GM12878 (cell line): ENCODE measurements around the gene ACE. TPM values are rescaled to one million over a fixed set of nuclear protein-coding genes. Genes with fewer than 3 reads are reported as not detected.

Experiments
- ATAC-seq: fragments of 200-7000 bp; cut with Tn5 transposase; 3 replicates; pipeline ENCODE4 v1.9.1; 2020; ENCODE audit warnings: mild to moderate bottlenecking, moderate library complexity
- BruUV-seq: library from RNA; stranded (reverse); fragments of 400-500 nt; replicated peaks from 2 replicates; lab custom pipeline; 2021; lab: Mats Ljungman, UMichigan
- CTCF ChIA-PET: fragments of 300-600 bp; sonication (Branson Sonifier 250); formaldehyde crosslinking; extraction: SDS; loops from one replicate; lab custom pipeline; 2021; ENCODE audit warnings: inconsistent platforms; lab: Yijun Ruan, JAX
- POLR2A ChIA-PET: fragments of 350-600 bp; formaldehyde crosslinking; extraction: SDS; loops from one replicate; lab custom pipeline; 2021; ENCODE audit warnings: inconsistent platforms; lab: Charles Lee
- RAD21 ChIA-PET: fragments of 300-600 bp; sonication (Branson Sonifier 250); formaldehyde crosslinking; loops from one replicate; lab custom pipeline; 2023; ENCODE audit warnings: antibody characterized with exemption; ENCODE audit not compliant: unreplicated experiment; lab: Charles Lee
- SMC1A ChIA-PET: fragments of 300-600 bp; sonication (Branson Sonifier 250); formaldehyde crosslinking; loops from one replicate; lab custom pipeline; 2023; ENCODE audit not compliant: unreplicated experiment, uncharacterized antibody; lab: Charles Lee
- DNase-seq: peaks from one replicate; pipeline ENCODE4 v3.0.0-alpha.2; 2011; ENCODE audit warnings: low read depth, low spot score
- FAIRE-seq: peaks from 3 replicates; lab custom pipeline; 2011; peaks lifted over from hg19 to GRCh38; lab: Jason Lieb, UNC
- H2AFZ ChIP-seq: 2 replicates; pipeline ENCODE4 v1.6.0; 2011; ENCODE audit warnings: low read depth, low read length, control low read depth; ENCODE audit not compliant: control insufficient read depth
- H3K27ac ChIP-seq: 2 replicates; pipeline ENCODE4 v1.5.1; 2011; ENCODE audit warnings: control low read depth; ENCODE audit not compliant: control insufficient read depth, insufficient read depth
- H3K27me3 ChIP-seq, 2 experiments: replicated peaks in 1 of 2; 2 replicates each; pipeline versions ENCODE4 v1.6.0 to v1.6.1; 2011; ENCODE audit warnings: low read length in 1 of 2; ENCODE audit not compliant: control insufficient read depth in 2 of 2, insufficient read depth in 2 of 2
- H3K36me3 ChIP-seq, 2 experiments: 2 replicates each; pipeline ENCODE4 v1.5.1; 2011; ENCODE audit warnings: low read length in 1 of 2; ENCODE audit not compliant: control insufficient read depth in 2 of 2, insufficient read depth in 2 of 2
- H3K4me1 ChIP-seq: 2 replicates; pipeline ENCODE4 v1.6.1; 2011; ENCODE audit warnings: mild to moderate bottlenecking, low read length, moderate library complexity, mixed read lengths; ENCODE audit not compliant: control insufficient read depth, insufficient read depth
- H3K4me2 ChIP-seq: 2 replicates; pipeline ENCODE4 v1.6.0; 2011; ENCODE audit warnings: control low read depth; ENCODE audit not compliant: control insufficient read depth, insufficient read depth
- H3K4me3 ChIP-seq: fragments of 200-600 bp; sonication (generic); 2 replicates; pipeline ENCODE4 v1.5.1; 2016
- H3K79me2 ChIP-seq: 2 replicates; pipeline ENCODE4 v1.6.0; 2011; ENCODE audit warnings: low read length; ENCODE audit not compliant: control insufficient read depth, insufficient read depth
- H3K9ac ChIP-seq: 2 replicates; pipeline ENCODE4 v1.8.0; 2011; ENCODE audit warnings: low read length, control low read depth, mixed read lengths; ENCODE audit not compliant: control insufficient read depth, insufficient read depth
- H3K9me3 ChIP-seq: replicated peaks from 3 replicates; pipeline ENCODE4 v1.5.1; 2011; ENCODE audit warnings: mild to moderate bottlenecking, low read length; ENCODE audit not compliant: control insufficient read depth, insufficient read depth
- H4K20me1 ChIP-seq: 2 replicates; pipeline ENCODE4 v1.6.0; 2011; ENCODE audit not compliant: control insufficient read depth, insufficient read depth
- ATF3 ChIP-seq: IDR thresholded peaks from 2 replicates; pipeline ENCODE4 v1.6.1; 2011; ENCODE audit warnings: low read depth, mild to moderate bottlenecking, low read length, moderate library complexity, borderline replicate concordance; ENCODE audit errors: extremely low read depth
- CBFB ChIP-seq: IDR thresholded peaks from 2 replicates; pipeline ENCODE4 v1.6.1; 2016; ENCODE audit warnings: antibody characterized with exemption, low read depth
- CBX3 ChIP-seq: fragments of 200-600 bp; sonication (generic); IDR thresholded peaks from 2 replicates; pipeline ENCODE4 v1.6.1; 2016; ENCODE audit warnings: low read depth, borderline replicate concordance
- CEBPZ ChIP-seq: fragments of 150-350 bp; IDR thresholded peaks from 2 replicates; pipeline ENCODE4 v1.6.1; 2016; ENCODE audit warnings: low read depth, low read length
- CREB1 ChIP-seq: IDR thresholded peaks from 2 replicates; pipeline ENCODE4 v1.6.1; 2012; ENCODE audit warnings: low read depth, mild to moderate bottlenecking, inconsistent platforms
- CTCF ChIP-seq, 3 experiments: IDR thresholded peaks in 2 of 3; conservative IDR thresholded peaks in 1 of 3; 2 replicates each; pipeline ENCODE4 v1.5.1; 2011; ENCODE audit warnings: low read depth in 3 of 3, low read length in 3 of 3, mild to moderate bottlenecking in 3 of 3, control low read depth in 2 of 3, moderate library complexity in 2 of 3, inconsistent platforms in 1 of 3, mixed read lengths in 1 of 3; ENCODE audit not compliant: control insufficient read depth in 2 of 3, insufficient read depth in 1 of 3; ENCODE audit errors: extremely low read depth in 1 of 3
- EGR1 ChIP-seq, 2 experiments: IDR thresholded peaks; 1 replicate in 1 of 2; 2 replicates in 1 of 2; pipeline ENCODE4 v1.6.1; 2011 to 2012; ENCODE audit warnings: low read depth in 2 of 2, low read length in 2 of 2, borderline replicate concordance in 1 of 2, mild to moderate bottlenecking in 1 of 2, moderate library complexity in 1 of 2
- MTA2 ChIP-seq: fragments of 450-650 bp; IDR thresholded peaks from 2 replicates; pipeline ENCODE4 v1.6.1; 2016; ENCODE audit warnings: low read depth, mild to moderate bottlenecking, moderate library complexity
- MYB ChIP-seq: fragments of 150-350 bp; IDR thresholded peaks from 2 replicates; pipeline ENCODE4 v1.6.1; 2014; ENCODE audit warnings: mild to moderate bottlenecking, low read depth, low read length, borderline replicate concordance
- RCOR1 ChIP-seq: conservative IDR thresholded peaks from 2 replicates; pipeline ENCODE4 v1.6.1; 2012; ENCODE audit warnings: low read depth, low read length, improper control_type of control experiment
- TCF12 ChIP-seq: IDR thresholded peaks from 2 replicates; pipeline ENCODE4 v1.6.1; 2011; ENCODE audit warnings: low read depth, mild to moderate bottlenecking, low read length
- ZNF217 ChIP-seq: fragments of 450-650 bp; IDR thresholded peaks from 2 replicates; pipeline ENCODE4 v1.6.1; 2017; ENCODE audit warnings: antibody characterized with exemption, mild to moderate bottlenecking
- WGBS: methylation state at CpG from one replicate; pipeline ENCODE4 v1.1.6; 2016; ENCODE audit warnings: low lambda C conversion rate; ENCODE audit not compliant: insufficient replicate concordance, insufficient coverage; ENCODE audit errors: missing lambda C conversion rate; 5-methylcytosine and 5-hydroxymethylcytosine counted together
- in situ Hi-C: fragments of 300-500 bp; cut with MboI; formaldehyde crosslinking; loops from 9 replicates; pipeline ENCODE4 v1.14.3; 2018; ENCODE audit warnings: mixed read lengths
- intact Hi-C: fragments of 100-400 bp; cut with micrococcal nuclease; formaldehyde crosslinking; loops from one replicate; pipeline ENCODE4 v1.14.2; 2022; ENCODE audit not compliant: unreplicated experiment
- polyA plus RNA-seq, 11 experiments: library from polyadenylated mRNA; depleted of rRNA in 4 of 11; unstranded in 6 of 11; stranded (reverse) in 5 of 11; fragments of >200 nt; fragmentation: Nextera tagmentation in 4 of 11; fragmentation: Illumina TruSeq in 1 of 11; extraction: Ambion mirVana in 4 of 11; extraction: Trizol in 1 of 11; gene quantifications; 1 replicate in 1 of 11; 2 replicates in 10 of 11; pipeline versions ENCODE4 v1.2.1 to v1.2.3, GENCODE V29; 2011 to 2016; ENCODE audit warnings: inconsistent platforms in 2 of 11, missing spikeins in 2 of 11, low read depth in 1 of 11
- total RNA-seq, 4 experiments: library from RNA; depleted of rRNA in 3 of 4; stranded (reverse); fragments of >200 nt in 3 of 4; fragmentation: Illumina TruSeq in 1 of 4; extraction: Trizol in 1 of 4; gene quantifications; 2 replicates each; pipeline versions ENCODE4 v1.2.1 to v1.2.3, GENCODE V29; 2013 to 2021
- TF ChIP-seq, protein P1 (sequence below): fragments of 450-650 bp; IDR thresholded peaks from 2 replicates; pipeline ENCODE4 v1.6.1; 2016; ENCODE audit warnings: mild to moderate bottlenecking, moderate library complexity, borderline replicate concordance

ACE gene
- total and polyA plus RNA-seq, 10 of the 15 experiments (the other 5 are each of a cell fraction or from before 2014, with no cell fraction given), result 0.46 TPM; not detected in 9

DNA sequence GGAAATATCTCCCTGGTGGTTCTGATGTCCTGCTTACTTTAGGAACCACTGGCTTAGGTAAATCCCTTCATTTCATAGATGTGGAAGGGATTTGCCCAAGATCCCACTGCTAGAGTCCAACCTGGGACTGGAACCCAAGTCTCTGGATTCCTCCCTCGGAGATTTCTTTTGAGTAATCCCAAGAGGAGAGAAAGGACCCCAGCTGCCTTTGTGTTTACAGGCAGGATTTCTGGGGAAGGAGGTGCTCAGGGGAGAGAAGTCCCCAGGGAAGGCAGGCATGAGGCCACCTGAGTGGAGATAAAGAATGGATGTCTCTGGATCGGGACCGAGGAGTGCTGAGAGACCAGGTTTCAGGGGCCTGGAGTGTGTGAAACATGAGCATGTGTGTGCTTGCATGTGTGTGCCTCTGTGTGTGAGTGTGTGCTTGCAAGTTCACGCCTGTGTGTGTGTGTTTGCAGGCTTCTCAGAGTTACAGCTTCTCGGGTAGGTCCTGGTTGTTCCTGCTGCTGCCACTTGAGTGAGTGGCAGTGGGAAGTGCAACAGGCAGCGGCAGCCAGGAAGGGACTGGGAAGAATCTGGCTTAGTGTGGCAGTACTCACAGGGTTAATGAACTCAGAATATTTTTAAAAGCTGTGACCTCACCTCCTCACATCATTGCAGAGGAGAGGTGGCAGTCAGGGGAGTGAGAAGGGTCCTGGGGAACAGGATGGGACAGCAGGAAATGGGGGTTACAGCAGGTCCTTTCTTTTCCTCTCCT, 48.5 kb downstream of the ACE start:
- Histone ChIP-seq H3K79me2 (no peaks in the 10 kb centered on the region), H2AFZ (no peak overlapping the region), H3K4me3 (no peak overlapping the region), H3K27me3 (no peaks in the 10 kb centered on the region), H3K36me3 (no peaks in the 10 kb centered on the region), H3K9me3 (no peaks in the 10 kb centered on the region), H3K27ac (no peak overlapping the region), H3K4me2 (no peak overlapping the region), H3K4me1 (no peaks in the 10 kb centered on the region), H3K9ac (no peak overlapping the region), H4K20me1 (no peaks in the 10 kb centered on the region)
- in situ Hi-C loops (no loop called here), intact Hi-C loops (no loop called here)
- SMC1A ChIA-PET, result no interaction called here
- WGBS, result 26% methylated on average over 6 of the region's 6 CpGs
- CTCF ChIA-PET, result no interaction called here
- no TSS peak for BruUV-seq
- no peak for DNase-seq
- no peak for FAIRE-seq
- POLR2A ChIA-PET, result no interaction called here
- RAD21 ChIA-PET, result no interaction called here
- ATAC-seq, result no peak
- TF ChIP-seq CBFB, result no peak
- TF ChIP-seq, protein P1, sequence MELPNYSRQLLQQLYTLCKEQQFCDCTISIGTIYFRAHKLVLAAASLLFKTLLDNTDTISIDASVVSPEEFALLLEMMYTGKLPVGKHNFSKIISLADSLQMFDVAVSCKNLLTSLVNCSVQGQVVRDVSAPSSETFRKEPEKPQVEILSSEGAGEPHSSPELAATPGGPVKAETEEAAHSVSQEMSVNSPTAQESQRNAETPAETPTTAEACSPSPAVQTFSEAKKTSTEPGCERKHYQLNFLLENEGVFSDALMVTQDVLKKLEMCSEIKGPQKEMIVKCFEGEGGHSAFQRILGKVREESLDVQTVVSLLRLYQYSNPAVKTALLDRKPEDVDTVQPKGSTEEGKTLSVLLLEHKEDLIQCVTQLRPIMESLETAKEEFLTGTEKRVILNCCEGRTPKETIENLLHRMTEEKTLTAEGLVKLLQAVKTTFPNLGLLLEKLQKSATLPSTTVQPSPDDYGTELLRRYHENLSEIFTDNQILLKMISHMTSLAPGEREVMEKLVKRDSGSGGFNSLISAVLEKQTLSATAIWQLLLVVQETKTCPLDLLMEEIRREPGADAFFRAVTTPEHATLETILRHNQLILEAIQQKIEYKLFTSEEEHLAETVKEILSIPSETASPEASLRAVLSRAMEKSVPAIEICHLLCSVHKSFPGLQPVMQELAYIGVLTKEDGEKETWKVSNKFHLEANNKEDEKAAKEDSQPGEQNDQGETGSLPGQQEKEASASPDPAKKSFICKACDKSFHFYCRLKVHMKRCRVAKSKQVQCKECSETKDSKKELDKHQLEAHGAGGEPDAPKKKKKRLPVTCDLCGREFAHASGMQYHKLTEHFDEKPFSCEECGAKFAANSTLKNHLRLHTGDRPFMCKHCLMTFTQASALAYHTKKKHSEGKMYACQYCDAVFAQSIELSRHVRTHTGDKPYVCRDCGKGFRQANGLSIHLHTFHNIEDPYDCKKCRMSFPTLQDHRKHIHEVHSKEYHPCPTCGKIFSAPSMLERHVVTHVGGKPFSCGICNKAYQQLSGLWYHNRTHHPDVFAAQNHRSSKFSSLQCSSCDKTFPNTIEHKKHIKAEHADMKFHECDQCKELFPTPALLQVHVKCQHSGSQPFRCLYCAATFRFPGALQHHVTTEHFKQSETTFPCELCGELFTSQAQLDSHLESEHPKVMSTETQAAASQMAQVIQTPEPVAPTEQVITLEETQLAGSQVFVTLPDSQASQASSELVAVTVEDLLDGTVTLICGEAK, result no peak
- TF ChIP-seq EGR1 (IDR thresholded peaks at IDR 0.05; ENCODE audit: borderline replicate concordance in 1 of 2, low read depth in 2 of 2, low read length in 2 of 2), result no peak
- no peak for TF ChIP-seq CBX3
- no peak for TF ChIP-seq ATF3
- no peak for TF ChIP-seq CEBPZ
- no peak for TF ChIP-seq TCF12
- TF ChIP-seq CTCF (IDR thresholded peaks at IDR 0.05 in 2 of 3, conservative IDR thresholded peaks at IDR 0.05 in 1 of 3; ENCODE audit: control insufficient read depth in 2 of 3, extremely low read depth in 1 of 3, insufficient read depth in 1 of 3, low read depth in 3 of 3, low read length in 3 of 3), result no peak
- no peak for TF ChIP-seq MTA2
- TF ChIP-seq ZNF217, result no peak
- TF ChIP-seq MYB, result no peak
- TF ChIP-seq RCOR1, result no peak
- TF ChIP-seq CREB1, result no peak
